CD4-positive, alpha-beta T cell treated with Interleukin-15 for 1 hour (primary cell): ENCODE measurements around the gene CRTC3.

ENCODE experiments used
- DNase-seq: peaks from one replicate; pipeline ENCODE4 v3.0.0-alpha.2; 2020

Gene CRTC3

GRCh38 chr15:90596943-90597342 lies 67.2 kb downstream of the CRTC3 start:
- no peak for DNase-seq

- no peak for DNase-seq
These were observed 67.9 kb downstream of the CRTC3 start for GRCh38 chr15:90597577-90597976.

- peak; percentile 50 for DNase-seq
These were observed 68.4 kb downstream of the CRTC3 start for GRCh38 chr15:90598031-90598577.

- no peak for DNase-seq
These were observed 69.0 kb downstream of the CRTC3 start for GRCh38 chr15:90598679-90599078.

- DNase-seq: no peak
These were observed 69.4 kb downstream of the CRTC3 start for GRCh38 chr15:90599116-90599515.

GRCh38 chr15:90599644-90600043 lies 69.9 kb downstream of the CRTC3 start:
- DNase-seq: no peak

- DNase-seq: no peak
These were observed 71.2 kb downstream of the CRTC3 start for GRCh38 chr15:90600954-90601353.

- peak; percentile 50 for DNase-seq
These were observed 74.2 kb downstream of the CRTC3 start for GRCh38 chr15:90603893-90604292.

- DNase-seq: no peak
These were observed 76.9 kb downstream of the CRTC3 start for GRCh38 chr15:90606641-90607040.

GRCh38 chr15:90607361-90607760 lies 77.6 kb downstream of the CRTC3 start:
- no peak for DNase-seq

GRCh38 chr15:90609242-90610180 lies 79.8 kb downstream of the CRTC3 start:
- DNase-seq: no peak

- no peak for DNase-seq
These were observed 80.5 kb downstream of the CRTC3 start for GRCh38 chr15:90610190-90610589.

- DNase-seq: no peak
These were observed 81.4 kb downstream of the CRTC3 start for GRCh38 chr15:90611157-90611556.

GRCh38 chr15:90617171-90617570 lies 87.4 kb downstream of the CRTC3 start:
- DNase-seq: no peak

GRCh38 chr15:90617668-90618097 lies 88.0 kb downstream of the CRTC3 start:
- DNase-seq: no peak

GRCh38 chr15:90618330-90619125 lies 88.8 kb downstream of the CRTC3 start:
- DNase-seq: no peak

GRCh38 chr15:90619468-90619867 lies 89.7 kb downstream of the CRTC3 start:
- no peak for DNase-seq

- no peak for DNase-seq
These were observed 90.2 kb downstream of the CRTC3 start for GRCh38 chr15:90619939-90620338.

- no peak for DNase-seq
These were observed 90.8 kb downstream of the CRTC3 start for GRCh38 chr15:90620379-90621067.

- DNase-seq: no peak
These were observed 94.1 kb downstream of the CRTC3 start for GRCh38 chr15:90623854-90624253.

GRCh38 chr15:90624278-90624981 lies 94.7 kb downstream of the CRTC3 start:
- no peak for DNase-seq

- no peak for DNase-seq
These were observed 95.3 kb downstream of the CRTC3 start for GRCh38 chr15:90625037-90625436.
